GM18907 (cell line): ENCODE results near the gene CSGALNACT2.

Experiments used
- ATAC-seq: cut with Tn5 transposase; IDR thresholded peaks from one replicate; pipeline ENCODE4 v1.9.1; 2021; ENCODE audit warnings: mild to moderate bottlenecking, moderate library complexity; ENCODE audit not compliant: unreplicated experiment

The CSGALNACT2 gene

DNA sequence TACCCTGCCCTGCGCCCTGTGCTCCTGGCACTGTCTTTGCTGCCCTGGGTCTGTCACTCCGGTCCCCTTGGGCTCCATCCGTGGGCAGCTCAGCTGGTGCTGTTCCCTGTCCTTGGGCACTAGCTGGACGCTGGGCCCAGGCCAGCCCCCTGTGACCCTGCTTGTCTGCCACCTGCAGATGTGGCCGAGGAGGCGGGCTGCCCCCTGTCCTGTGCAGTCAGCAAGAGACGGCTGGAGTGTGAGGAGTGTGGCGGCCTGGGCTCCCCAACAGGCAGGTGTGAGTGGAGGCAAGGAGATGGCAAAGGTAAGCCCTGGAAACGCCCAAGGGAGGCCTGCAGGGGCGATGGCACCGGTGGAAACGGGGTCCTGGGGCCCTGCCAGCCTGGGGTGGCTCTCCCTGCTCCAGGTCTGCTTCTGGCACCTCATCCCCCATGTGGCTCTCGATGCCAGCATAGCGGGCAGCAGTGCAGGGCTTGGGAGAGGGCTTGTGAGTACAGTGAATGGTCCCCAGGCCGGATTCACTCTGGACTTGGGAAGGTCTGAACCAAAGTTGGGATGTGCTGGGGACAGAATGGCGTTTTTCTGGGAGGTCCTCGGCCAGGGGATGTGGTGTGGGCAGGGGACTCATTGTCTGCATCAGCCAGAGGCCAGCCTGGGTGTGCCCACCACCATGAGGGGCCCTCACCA is 26.2 kb upstream of the CSGALNACT2 start:
- ATAC-seq, result no peak

DNA sequence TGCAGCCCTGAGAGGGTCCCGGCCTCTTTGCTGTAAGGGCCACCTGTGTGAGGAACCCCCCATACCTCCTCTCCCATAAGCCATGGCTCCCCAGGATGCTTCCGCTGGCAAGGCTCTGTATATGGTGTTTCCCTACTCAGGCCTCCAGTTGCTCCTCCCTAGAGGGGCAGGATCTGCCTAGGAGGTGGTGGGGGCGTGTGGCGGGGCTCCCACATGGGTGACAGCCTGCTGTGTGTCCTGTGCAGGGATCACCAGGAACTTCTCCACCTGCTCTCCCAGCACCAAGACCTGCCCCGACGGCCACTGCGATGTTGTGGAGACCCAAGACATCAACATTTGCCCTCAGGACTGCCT is 25.7 kb upstream of the CSGALNACT2 start:
- no peak for ATAC-seq

DNA sequence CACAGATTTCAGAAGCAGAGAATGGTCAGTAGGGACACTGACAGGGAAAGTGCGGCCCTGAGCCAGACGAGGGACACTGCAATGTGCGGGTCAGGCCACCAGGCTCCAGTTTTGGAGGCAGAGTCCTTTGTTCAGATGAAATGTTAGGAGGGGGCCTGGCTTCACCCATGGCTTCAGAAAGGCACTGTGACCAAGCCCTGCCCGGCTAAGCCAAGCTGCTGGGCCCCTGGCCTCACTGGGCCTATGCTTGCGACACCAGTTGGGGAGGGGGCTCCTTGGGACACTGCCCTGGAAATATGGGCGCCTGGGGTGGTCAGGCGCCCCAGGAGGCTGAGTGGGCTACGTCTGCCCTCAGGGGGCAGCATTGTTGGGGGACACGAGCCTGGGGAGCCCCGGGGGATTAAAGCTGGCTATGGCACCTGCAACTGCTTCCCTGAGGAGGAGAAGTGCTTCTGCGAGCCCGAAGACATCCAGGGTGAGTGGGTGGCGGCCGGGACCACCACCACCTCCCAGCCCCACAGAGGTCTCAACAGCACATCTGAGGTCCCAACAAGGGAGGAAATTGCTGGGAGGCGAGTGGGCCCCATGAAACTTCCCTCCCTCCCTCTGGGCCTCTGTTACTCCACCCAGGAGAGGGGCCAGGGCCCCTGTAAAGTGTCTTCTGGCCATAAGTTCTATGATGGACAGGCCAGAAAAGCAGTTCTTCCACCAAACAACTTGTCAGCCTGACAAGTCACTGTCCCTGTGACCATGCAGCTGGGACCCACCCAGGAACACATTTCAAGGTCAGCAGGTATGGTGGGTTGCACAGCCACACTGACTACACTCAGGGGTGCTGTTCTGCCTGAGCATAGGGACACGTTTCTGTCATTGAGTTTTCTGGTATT is 24.8 kb upstream of the CSGALNACT2 start:
- no peak for ATAC-seq

DNA sequence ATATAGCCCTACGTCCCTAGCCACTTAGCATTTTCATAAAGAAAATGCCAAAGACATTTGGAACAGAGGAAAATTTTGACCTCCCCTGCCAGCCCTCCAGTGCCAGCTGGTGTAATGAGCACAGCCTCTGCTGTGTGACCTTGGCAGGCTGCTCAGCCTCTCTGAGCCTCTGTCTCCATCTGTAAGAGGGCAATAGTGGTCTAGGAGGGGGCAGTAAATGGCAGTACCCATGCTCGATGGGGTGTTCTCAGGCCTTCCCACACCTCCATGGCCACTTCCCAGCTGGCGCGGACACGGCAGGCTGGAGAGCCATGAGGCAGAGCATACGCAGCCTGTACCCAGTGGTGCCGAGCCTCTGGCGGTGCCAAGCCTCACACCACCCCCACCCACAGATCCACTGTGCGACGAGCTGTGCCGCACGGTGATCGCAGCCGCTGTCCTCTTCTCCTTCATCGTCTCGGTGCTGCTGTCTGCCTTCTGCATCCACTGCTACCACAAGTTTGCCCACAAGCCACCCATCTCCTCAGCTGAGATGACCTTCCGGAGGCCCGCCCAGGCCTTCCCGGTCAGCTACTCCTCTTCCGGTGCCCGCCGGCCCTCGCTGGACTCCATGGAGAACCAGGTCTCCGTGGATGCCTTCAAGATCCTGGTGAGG is 24.0 kb upstream of the CSGALNACT2 start:
- no peak for ATAC-seq

DNA sequence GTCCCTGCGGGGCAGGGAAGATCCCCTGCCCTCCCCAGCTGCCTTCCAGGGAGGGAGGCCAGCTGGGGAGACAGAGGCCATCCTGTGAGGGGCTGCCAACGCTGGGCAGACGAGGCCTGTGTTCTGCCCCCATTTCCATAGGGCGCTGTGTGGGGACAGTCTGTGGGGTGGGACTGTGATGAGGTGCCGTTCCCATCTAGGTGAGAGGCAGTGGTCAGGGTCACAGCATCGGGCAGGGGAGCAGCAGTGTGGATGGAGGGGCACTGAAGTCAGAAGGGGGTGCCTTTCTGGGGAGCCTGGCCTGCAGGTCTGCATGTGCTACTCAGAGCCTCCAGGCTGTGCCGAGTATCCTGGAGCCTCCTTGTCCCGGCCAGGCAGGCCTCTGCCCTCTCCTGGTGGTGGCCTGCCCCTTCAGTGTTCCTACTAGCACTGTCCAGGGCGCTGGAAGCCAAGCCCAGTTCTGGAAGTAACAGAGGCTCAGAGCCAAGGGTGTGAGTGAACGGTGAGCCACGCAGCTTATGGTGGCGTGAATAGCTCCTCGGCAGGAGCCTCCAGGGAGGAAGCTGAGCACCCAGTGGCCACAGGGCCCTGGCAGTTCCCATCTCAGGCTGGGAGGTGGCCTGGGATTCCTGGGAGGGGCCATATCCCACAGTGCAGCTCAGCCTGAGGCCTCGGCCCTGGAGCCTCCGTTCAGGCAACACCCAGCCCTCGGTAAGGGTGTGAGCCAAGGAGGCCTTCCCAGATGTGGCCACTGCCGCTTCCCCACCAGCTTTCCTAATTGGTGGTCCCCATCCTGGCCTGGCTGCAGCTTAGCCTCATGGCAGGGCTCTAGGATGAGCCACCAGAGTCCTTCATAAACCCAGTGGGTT is 23.3 kb upstream of the CSGALNACT2 start:
- ATAC-seq, result no peak

DNA sequence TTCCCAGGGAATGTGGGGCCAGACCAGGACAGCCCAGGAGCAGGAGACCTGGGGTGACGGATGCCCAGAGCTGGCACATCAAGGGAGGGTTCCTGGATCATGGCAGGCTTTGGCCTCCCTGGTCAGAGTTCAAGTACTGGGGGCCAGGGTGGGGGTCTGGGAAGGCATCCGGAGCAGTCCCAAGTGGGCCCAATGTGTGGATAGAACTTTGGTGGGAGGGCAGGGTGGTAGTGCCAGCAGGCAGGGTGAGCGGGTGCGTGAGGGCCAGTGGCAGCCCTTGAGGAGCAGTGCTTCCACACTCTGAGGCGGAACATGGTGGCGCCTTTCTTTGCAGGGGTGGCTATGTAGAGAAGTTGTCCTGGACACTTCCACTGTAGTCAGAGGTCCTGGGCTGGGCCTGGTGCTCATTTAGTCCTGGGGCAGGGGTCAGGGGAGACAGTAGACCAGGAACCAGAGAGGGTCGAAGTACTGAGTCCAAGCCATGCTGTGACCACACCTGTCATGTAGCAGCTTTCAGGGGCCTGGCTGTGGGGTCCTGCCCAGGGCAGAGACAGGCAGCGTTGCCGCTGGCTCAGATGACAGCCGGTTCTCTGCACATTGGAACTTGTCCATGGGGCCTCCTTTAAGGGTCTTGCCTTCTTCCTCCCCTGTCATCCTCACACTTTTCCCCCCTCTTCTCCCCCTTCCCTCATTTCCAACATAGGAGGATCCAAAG is 22.2 kb upstream of the CSGALNACT2 start:
- ATAC-seq, result no peak

DNA sequence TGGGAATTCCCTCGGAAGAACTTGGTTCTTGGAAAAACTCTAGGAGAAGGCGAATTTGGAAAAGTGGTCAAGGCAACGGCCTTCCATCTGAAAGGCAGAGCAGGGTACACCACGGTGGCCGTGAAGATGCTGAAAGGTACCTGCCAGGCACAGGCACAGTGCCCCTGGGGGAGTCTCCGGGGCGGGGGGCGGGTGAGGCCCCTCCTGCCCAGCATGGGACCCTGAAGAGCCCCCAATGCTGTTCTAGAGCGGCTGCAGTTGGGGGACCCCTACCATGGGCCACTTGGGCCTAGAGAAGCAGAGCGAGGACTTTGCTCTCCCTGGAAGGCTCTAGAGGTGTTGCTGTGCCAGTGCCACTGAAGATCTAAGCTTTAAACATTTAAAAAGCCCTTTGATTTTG is 21.6 kb upstream of the CSGALNACT2 start:
- no peak for ATAC-seq

DNA sequence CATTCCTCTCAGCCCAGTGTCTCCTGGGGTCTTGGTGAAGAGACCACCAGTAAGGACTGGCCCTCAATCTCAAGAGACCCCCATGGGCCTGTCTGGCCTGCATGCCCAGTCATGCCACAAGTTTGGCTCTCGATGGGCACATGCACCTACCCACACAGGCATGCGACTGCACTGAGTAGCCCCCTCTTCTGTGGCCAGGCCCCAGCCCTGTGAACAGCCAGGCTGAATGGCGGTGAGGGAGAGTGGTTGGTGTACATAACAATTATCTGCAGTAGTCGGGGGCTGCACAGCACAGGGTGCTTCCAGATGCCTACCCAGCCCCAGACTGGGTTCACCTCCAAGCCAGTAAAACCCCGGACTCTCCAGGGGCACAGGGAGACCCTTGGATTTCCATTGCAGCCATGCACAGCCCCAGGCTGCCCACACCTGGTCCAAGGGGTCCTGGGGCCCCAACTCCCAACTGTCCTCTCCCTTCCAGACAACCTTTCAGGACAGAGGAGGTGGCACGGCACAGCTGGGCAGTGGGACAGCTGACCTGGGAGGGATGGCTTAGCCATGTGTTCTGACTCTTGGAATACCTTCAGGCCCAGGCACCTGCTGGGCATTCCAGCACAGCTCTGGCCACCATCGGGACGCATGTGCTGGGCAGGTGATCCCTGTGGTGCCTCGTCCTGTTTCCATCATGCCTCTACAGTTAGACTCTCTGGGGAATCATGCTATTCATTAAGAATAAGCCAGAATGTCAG is 21.0 kb upstream of the CSGALNACT2 start:
- ATAC-seq, result no peak

DNA sequence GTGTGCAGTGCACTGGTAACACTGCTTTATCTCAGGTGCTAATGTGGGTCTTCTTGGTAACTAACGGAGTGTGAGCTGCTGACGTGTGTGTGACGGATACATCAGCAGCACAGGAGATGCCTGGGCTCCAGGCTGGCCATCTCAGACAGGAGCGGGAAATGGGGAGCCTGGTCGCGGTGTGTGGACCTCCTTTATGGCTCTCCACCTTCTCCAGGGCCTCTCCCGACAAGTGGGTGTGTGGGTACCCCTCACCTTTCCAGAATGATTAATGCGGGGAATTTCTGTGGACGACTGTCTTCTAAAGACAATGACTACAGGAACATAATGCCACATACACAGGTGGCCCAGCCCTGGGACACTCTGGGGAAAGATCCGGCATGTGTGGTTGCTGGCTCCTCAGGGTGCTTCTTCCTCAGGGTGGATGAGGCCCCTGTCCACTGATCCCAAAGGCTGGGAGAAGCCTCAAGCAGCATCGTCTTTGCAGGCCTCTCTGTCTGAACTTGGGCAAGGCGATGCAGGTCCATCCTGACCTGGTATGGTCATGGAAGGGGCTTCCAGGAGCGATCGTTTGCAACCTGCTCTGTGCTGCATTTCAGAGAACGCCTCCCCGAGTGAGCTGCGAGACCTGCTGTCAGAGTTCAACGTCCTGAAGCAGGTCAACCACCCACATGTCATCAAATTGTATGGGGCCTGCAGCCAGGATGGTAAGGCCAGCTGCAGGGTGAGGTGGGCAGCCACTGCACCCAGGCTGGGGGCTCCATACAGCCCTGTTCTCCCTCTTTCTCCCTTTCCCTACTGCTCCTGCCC is 20.3 kb upstream of the CSGALNACT2 start:
- no peak for ATAC-seq

DNA sequence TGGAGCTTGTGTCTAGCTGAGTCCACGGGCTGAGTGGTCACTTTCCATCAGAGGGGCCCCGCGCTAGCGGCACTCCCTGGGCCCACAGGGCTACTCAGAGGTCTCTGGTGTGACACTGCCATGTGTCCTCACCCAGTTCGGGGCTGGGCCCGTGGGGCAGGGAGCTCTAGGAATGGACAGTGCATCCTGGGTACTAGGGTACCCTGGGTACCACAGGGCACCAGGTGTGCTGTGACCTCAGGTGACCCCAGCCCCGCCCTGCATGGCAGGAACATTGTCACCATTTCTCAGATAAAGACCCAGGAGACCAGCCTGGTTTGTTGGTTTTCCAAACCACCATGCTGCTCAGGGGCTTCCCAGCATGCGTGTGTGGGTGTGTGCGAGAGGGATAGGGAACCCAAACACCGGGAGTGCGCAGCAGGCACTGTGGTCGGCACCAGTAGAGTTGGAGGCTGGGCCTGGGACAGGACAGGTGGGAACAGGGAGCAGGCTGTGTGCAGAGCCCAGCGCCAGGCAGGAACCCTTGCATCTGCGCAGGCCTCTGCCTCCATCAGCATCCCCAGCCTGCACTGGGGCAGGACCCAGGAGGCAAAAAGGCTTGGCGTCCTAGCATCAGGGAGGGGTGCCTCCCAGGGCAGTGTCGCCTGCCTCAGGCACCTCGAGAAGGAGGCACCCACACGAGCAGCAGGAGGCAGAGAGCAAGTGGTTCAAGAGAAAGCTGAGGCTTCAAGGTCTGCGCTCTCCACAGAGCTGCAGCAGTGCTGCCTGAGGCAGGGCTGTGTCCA is 19.4 kb upstream of the CSGALNACT2 start:
- no peak for ATAC-seq

DNA sequence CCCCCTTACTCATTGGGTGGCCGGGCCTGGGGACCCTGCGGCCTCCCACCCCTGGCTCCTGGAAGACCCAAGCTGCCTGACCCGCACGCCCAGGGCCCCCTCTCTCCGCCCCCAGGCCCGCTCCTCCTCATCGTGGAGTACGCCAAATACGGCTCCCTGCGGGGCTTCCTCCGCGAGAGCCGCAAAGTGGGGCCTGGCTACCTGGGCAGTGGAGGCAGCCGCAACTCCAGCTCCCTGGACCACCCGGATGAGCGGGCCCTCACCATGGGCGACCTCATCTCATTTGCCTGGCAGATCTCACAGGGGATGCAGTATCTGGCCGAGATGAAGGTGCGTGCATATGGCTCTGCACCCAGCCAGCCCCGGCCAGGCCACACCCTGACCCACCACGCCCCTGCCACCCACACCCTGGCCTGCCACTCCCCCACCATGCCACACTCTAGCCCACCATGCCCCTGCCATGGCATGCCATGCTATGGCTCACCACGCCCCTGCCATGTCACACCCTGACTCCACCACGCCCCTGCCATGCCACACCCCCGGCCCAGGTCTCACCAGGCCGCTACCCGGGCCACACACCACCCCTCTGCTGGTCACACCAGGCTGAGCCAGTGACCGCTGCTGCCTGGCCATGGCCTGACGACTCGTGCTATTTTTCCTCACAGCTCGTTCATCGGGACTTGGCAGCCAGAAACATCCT is 18.7 kb upstream of the CSGALNACT2 start:
- no peak for ATAC-seq

DNA sequence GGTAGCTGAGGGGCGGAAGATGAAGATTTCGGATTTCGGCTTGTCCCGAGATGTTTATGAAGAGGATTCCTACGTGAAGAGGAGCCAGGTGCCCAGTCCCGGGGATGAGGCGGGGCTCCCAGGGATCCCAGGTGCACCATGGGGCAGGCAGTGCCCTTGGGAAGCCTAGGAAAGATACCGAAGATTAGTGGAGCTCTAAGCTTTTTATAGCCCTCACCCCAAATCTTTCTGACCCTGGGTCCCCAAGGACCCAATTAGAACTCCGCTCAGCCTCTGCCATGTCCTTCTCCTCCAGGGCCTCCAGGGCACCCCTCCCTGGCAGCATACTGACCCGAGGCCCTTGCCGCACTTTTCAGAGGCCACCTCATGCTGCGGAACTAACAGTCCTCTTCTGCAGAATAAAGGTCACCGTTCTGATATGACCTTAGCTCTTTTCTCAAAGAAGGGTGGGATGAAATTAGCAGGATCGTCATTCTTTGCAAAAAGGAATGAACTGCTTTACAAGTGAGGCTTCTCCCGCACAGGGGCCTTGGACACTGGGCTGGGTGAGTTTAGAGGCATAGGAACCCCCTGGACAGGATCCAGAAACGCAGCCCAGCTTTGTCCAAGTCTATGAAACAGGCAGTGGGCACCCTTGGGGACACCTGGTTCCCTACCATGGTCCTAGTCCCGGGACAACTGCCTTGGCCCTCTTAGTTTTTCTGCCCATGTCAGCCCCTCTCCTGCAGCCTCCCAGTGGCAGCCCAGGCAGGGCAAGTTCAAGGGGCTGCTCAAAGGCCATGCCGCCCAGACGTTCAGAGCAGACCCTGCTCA is 17.9 kb upstream of the CSGALNACT2 start:
- ATAC-seq, result no peak

DNA sequence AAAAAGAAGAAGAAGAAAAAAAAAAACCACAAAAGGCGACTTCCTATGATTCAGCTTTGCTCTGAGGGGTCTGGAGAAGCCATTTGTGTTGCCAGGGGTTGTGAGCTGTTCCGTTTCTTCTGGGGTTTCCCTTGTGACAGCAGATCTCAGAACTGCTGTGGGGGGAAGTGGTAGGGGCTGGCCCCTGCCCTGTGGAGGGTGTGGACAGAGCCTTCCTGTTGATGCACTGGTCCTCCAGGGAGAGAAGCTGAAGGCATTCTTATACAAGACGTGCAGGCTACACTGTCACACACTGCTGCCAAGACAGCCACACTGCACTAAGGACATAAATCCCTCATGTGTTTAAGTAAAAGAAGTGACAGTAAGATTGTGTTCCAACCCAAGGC is 17.3 kb upstream of the CSGALNACT2 start:
- ATAC-seq, result peak; percentile 94

DNA sequence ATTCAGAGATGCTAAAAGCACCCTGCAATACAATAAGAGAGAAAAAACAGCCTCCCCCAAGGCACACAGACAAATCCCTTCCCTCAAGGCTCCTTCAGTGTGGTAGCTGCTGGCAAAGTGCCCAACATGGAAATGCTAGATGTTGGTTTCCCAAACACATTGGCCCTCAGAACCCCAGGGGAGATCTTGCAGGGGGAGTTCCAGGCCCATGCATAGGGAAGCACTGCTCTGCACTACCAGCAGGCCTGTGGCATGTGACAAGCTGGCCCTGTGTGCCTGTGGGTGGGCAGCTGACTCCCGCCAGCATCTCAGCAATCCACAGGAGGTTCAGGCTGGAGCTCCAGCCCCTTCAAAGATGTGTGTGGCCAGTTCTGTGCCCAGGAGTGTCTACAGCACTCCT is 16.8 kb upstream of the CSGALNACT2 start:
- peak; percentile 18 for ATAC-seq

DNA sequence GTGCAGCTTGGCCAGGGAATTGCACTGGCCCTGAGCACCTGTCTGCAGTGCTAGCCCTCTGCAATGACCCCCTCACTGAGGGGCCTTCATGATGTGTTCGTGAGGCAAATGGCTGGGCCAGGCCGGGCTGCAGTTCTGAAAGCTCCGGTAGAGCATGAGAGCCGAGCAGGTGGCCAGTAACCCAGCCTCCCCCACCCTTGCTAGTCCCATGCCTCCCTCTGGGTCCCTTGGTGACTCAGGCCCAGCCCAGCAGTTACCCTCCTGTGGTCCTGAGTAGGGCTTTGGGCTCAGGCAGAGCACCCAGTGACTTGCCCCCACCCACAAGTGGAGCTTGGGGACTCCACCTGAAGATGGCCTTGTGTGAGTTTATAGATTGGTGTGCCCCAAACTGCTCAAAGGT is 16.1 kb upstream of the CSGALNACT2 start:
- ATAC-seq, result no peak

DNA sequence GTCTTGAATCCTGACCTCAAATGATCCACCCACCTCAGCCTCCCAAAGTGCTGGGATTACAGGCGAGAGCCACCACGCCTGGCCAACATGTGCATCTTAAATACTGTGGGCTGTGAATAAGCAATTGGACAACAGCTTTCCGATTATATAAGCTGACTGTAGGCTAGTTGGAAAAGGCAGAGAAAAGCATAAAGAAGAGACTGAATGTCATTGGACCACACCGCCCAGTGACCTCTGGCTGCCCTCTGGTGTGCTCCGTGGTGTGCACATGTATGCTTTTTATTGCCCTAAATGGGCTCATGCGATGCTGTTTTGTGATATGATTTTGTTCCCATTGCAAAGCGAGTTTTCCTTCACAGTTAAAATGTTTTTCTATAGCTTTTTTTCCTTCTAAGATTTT is 15.4 kb upstream of the CSGALNACT2 start:
- no peak for ATAC-seq
